OCI-LY3 (cell line): ENCODE data around the gene AGBL4.

Experiments
- EZH2phosphoT487 ChIP-seq: fragments of 200-600 bp; shearing (Covaris generic); IDR thresholded peaks from 2 replicates; pipeline ENCODE4 v1.6.1; 2018; ENCODE audit warnings: antibody characterized with exemption, mixed run types, low read depth
- TF ChIP-seq, protein P1 (sequence below): fragments of 200-600, 300-600 bp; sonication (generic); IDR thresholded peaks from 2 replicates; pipeline ENCODE4 v1.5.1; 2014; ENCODE audit warnings: antibody characterized with exemption, low read length, low read depth

- TF ChIP-seq, protein P1, sequence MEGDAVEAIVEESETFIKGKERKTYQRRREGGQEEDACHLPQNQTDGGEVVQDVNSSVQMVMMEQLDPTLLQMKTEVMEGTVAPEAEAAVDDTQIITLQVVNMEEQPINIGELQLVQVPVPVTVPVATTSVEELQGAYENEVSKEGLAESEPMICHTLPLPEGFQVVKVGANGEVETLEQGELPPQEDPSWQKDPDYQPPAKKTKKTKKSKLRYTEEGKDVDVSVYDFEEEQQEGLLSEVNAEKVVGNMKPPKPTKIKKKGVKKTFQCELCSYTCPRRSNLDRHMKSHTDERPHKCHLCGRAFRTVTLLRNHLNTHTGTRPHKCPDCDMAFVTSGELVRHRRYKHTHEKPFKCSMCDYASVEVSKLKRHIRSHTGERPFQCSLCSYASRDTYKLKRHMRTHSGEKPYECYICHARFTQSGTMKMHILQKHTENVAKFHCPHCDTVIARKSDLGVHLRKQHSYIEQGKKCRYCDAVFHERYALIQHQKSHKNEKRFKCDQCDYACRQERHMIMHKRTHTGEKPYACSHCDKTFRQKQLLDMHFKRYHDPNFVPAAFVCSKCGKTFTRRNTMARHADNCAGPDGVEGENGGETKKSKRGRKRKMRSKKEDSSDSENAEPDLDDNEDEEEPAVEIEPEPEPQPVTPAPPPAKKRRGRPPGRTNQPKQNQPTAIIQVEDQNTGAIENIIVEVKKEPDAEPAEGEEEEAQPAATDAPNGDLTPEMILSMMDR = no peak
- no peak for TF ChIP-seq EZH2phosphoT487
Measured at GRCh38 chr1:48602349-48602748, 1421.4 kb downstream of the AGBL4 start.
